OCI-LY3 (cell line): Measurements from ENCODE around the gene HBQ1.

ENCODE experiments used
- H2AFZ ChIP-seq: fragments of 200-600, 300-600 bp; shearing (Covaris generic); 2 replicates; pipeline ENCODE4 v1.6.0; 2014; ENCODE audit warnings: antibody characterized with exemption, low read depth, low read length
- H3K27ac ChIP-seq: fragments of 200-600, 300-600 bp; sonication (generic); 2 replicates; pipeline ENCODE4 v1.5.1; 2014; ENCODE audit warnings: mild to moderate bottlenecking, low read length, moderate library complexity, mixed read lengths
- H3K27me3 ChIP-seq: fragments of 200-600, 300-600 bp; sonication (generic); 2 replicates; pipeline ENCODE4 v1.6.1; 2014; ENCODE audit warnings: low read depth, low read length, mixed read lengths
- H3K36me3 ChIP-seq: fragments of 200-600, 300-600 bp; sonication (generic); replicated peaks from 2 replicates; pipeline ENCODE3; 2014; ENCODE audit warnings: low read depth, low read length, mixed read lengths
- H3K4me1 ChIP-seq: fragments of 300-600, 200-600 bp; sonication (generic); 2 replicates; pipeline ENCODE4 v1.6.1; 2014; ENCODE audit warnings: low read length, mixed read lengths
- H3K4me2 ChIP-seq: fragments of 200-600, 300-600 bp; sonication (generic); 2 replicates; pipeline ENCODE4 v1.6.1; 2014; ENCODE audit warnings: low read length, mixed read lengths
- H3K4me3 ChIP-seq: fragments of 300-600, 200-600 bp; sonication (generic); 2 replicates; pipeline ENCODE4 v1.5.1; 2014; ENCODE audit warnings: antibody characterized with exemption, mild to moderate bottlenecking, low read length, moderate library complexity
- H3K79me2 ChIP-seq: fragments of 300-600, 200-600 bp; shearing (Covaris generic); 2 replicates; pipeline ENCODE4 v1.6.1; 2014; ENCODE audit warnings: mild to moderate bottlenecking, low read length, mixed read lengths
- H3K9ac ChIP-seq: fragments of 300-600, 200-600 bp; shearing (Covaris generic); 2 replicates; pipeline ENCODE4 v1.6.0; 2014; ENCODE audit warnings: mild to moderate bottlenecking, low read length, moderate library complexity
- H3K9me3 ChIP-seq: fragments of 200-600, 300-600 bp; shearing (Covaris generic); 2 replicates; pipeline ENCODE4 v1.6.1; 2014; ENCODE audit warnings: low read length, mixed read lengths; ENCODE audit not compliant: insufficient read depth
- H4K20me1 ChIP-seq: fragments of 200-600, 300-600 bp; sonication (generic); 2 replicates; pipeline ENCODE4 v1.6.1; 2016; ENCODE audit warnings: low read length, mixed read lengths; ENCODE audit not compliant: insufficient read depth
- CTCF ChIP-seq: fragments of 200-600, 300-600 bp; sonication (generic); IDR thresholded peaks from 2 replicates; pipeline ENCODE4 v1.5.1; 2014; ENCODE audit warnings: antibody characterized with exemption, low read length, low read depth
- EZH2phosphoT487 ChIP-seq: fragments of 200-600 bp; shearing (Covaris generic); IDR thresholded peaks from 2 replicates; pipeline ENCODE4 v1.6.1; 2018; ENCODE audit warnings: antibody characterized with exemption, mixed run types, low read depth

HBQ1 gene

GRCh38 chr16:183005-183404 is 2.7 kb downstream of the HBQ1 start:
- no peaks in the 10 kb centered on the region for H4K20me1 ChIP-seq

GRCh38 chr16:185213-185612 is 5.0 kb downstream of the HBQ1 start:
- H3K9ac ChIP-seq: no peak overlapping the region
- no peak overlapping the region for H3K4me3 ChIP-seq
- H3K36me3 ChIP-seq: peaks cover 39% of the 10 kb centered on the region
- H3K27me3 ChIP-seq: no peaks in the 10 kb centered on the region
- no peaks in the 10 kb centered on the region for H3K9me3 ChIP-seq
- no peaks in the 10 kb centered on the region for H3K79me2 ChIP-seq
- no peak overlapping the region for H3K27ac ChIP-seq
- no peak overlapping the region for H3K4me2 ChIP-seq
- TF ChIP-seq CTCF (no peak), EZH2phosphoT487 (no peak)
- no peaks in the 10 kb centered on the region for H3K4me1 ChIP-seq
- no peaks in the 10 kb centered on the region for H4K20me1 ChIP-seq
- H2AFZ ChIP-seq: no peak overlapping the region

More at GRCh38 chr16:183005-183404, 2.7 kb downstream of the HBQ1 start:
- H3K4me1 ChIP-seq: no peaks in the 10 kb centered on the region
- no peaks in the 10 kb centered on the region for H3K27me3 ChIP-seq
- H3K79me2 ChIP-seq: no peaks in the 10 kb centered on the region
- no peak overlapping the region for H2AFZ ChIP-seq
- no peak overlapping the region for H3K4me2 ChIP-seq
- H3K4me3 ChIP-seq: no peak overlapping the region
- no peak overlapping the region for H3K9ac ChIP-seq
- TF ChIP-seq CTCF: no peak
- TF ChIP-seq EZH2phosphoT487: no peak
- peaks cover 23% of the 10 kb centered on the region for H3K36me3 ChIP-seq
- H3K9me3 ChIP-seq: no peaks in the 10 kb centered on the region
- no peak overlapping the region for H3K27ac ChIP-seq

- no peaks in the 10 kb centered on the region for H3K79me2 ChIP-seq
- TF ChIP-seq CTCF (no peak), EZH2phosphoT487 (no peak)
- H3K27me3 ChIP-seq: no peaks in the 10 kb centered on the region
- no peaks in the 10 kb centered on the region for H3K4me1 ChIP-seq
- no peak overlapping the region for H3K4me3 ChIP-seq
- no peak overlapping the region for H2AFZ ChIP-seq
- no peak overlapping the region for H3K4me2 ChIP-seq
- no peaks in the 10 kb centered on the region for H4K20me1 ChIP-seq
- no peaks in the 10 kb centered on the region for H3K9me3 ChIP-seq
- H3K36me3 ChIP-seq: peaks cover 37% of the 10 kb centered on the region
- H3K9ac ChIP-seq: no peak overlapping the region
- no peak overlapping the region for H3K27ac ChIP-seq
These were observed 5.4 kb downstream of the HBQ1 start for GRCh38 chr16:185691-186090.

GRCh38 chr16:187330-187729 is 7.1 kb downstream of the HBQ1 start:
- H3K79me2 ChIP-seq: no peaks in the 10 kb centered on the region
- no peaks in the 10 kb centered on the region for H3K4me1 ChIP-seq
- H3K36me3 ChIP-seq: peaks cover 31% of the 10 kb centered on the region
- H3K9me3 ChIP-seq: no peaks in the 10 kb centered on the region
- no peaks in the 10 kb centered on the region for H4K20me1 ChIP-seq
- H3K9ac ChIP-seq: no peak overlapping the region
- H3K4me2 ChIP-seq: no peak overlapping the region
- H3K27ac ChIP-seq: no peak overlapping the region
- TF ChIP-seq CTCF (no peak), EZH2phosphoT487 (no peak)
- H3K4me3 ChIP-seq: no peak overlapping the region
- no peak overlapping the region for H2AFZ ChIP-seq
- H3K27me3 ChIP-seq: no peaks in the 10 kb centered on the region
